Left colon (tissue), 2 donors: ENCODE results near the gene THRB. TPM values are rescaled to one million over a fixed set of nuclear protein-coding genes. Genes with fewer than 3 reads are reported as not detected.

Experiments used
- ATAC-seq: fragments of 200-7000 bp; cut with Tn5 transposase; one replicate; pipeline ENCODE4 v1.9.1; 2020; ENCODE audit warnings: mild to moderate bottlenecking, moderate library complexity
- DNase-seq, 2 donors: peaks; one replicate each; pipeline ENCODE4 v3.0.0-alpha.2; 2020
- intact Hi-C, 2 donors: fragments of 100-400 bp; cut with DNase I in 1 of 2; cut with micrococcal nuclease in 1 of 2; formaldehyde crosslinking; loops; one replicate each; pipeline versions ENCODE4 v1.11.2 to v1.14.0; 2022; cut with DNase I, micrococcal nuclease
- total RNA-seq, 2 donors: library from RNA; stranded (reverse); fragmentation: NEBNext Ultra II Directional; extraction: Animal tissue kit (Norgen Biotek cat#: 25700); gene quantifications; one replicate each; pipeline ENCODE4 v1.2.1, GENCODE V29; 2021
- donor health status: DM: no; HTN: no; CAD: no.
- donor health status: DM: yes; HTN: yes; CAD: no.

THRB gene
- total RNA-seq, 2 donors from 2014 or later = 26.2 to 33.7 TPM

DNA sequence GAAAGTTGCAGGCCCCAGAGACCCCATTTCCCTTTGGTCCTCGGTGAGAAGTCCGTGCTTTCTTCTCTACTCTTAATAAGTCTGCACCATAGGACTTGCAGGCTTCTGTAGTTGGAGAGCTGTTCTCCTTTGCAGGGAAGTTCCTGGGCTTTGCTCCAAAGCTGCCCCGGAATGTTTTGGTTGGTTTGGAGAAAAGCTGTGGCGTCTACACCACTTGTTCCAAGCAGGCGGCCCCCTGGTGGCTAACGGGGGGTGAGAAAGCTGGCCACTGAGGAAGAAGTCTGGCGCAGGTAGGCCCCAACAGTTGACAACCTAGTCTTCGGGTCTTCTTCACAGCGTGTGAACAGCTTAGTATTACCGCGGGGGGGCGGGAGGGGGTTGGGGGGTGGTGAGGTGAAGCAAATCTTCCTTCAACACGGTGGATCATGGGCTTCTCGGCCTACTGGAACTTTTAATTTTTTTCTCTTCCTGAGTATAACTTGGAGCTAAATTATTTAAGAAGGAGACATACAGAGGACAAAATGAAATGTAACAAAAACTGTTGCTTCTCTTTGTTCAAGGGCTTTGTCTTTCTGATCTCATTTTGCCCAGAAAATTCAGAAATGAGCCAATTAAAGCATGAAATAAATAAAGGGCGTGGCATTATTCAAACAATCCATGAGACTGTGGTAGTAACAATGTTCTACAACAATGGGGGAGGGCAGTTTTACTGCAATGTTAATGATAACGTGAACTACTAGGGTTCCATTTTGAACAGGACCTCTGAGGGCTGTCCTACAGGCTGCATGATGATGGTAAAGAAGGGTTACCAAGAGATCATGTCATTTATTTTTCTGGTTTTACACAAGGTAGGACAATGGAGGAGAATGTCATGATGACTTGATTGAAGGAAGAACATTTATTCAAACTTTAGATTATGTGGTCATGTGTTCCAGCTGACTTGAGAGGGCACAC, 2.2 kb upstream of the THRB start:
- intact Hi-C loops = loop anchor here in 1 of 2 donors (10.0 kb wide), 1 partner anchor 132 kb away; no protein-coding TSS in a partner anchor
- DNase-seq (peak; percentile 74 to 77), ATAC-seq (no peak)

DNA sequence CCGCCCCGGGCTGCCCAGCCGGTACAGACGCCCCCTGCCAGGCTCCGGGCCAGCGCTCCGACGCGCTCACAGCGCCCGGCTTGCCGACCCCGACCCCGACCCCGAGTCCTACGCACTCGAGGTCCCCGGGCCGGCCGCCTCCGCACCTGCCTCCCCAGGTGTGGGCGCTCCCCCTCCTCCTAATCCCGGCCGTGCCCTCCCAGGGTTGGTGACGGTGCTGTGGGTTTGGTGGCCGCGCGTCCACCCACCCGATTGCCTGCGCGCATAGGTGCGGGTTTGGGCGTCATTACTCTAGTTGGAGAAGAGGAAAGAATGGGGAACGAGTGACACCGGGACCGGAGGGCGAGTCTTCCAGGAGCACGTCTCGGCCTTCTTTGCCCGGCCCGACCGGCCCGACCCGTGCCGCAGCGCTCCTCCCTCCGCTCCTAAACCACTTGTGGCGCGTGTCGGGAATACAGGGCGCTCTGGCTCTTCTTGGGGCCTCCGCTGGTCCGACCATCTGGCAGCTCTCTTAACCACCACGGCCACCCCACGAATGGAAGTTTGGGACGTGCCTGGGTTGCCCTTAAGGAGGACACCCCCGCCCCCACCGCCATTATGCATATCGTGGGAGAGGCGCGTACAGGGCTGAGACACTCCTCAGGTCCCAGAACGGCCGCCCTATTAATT, 810 bp upstream of the THRB start:
- intact Hi-C loops = loop anchor here in 1 of 2 donors (10.0 kb wide), 1 partner anchor 131 kb away; no protein-coding TSS in a partner anchor
- peak; percentile 65 to 74 for DNase-seq
- peak; percentile 62 for ATAC-seq

DNA sequence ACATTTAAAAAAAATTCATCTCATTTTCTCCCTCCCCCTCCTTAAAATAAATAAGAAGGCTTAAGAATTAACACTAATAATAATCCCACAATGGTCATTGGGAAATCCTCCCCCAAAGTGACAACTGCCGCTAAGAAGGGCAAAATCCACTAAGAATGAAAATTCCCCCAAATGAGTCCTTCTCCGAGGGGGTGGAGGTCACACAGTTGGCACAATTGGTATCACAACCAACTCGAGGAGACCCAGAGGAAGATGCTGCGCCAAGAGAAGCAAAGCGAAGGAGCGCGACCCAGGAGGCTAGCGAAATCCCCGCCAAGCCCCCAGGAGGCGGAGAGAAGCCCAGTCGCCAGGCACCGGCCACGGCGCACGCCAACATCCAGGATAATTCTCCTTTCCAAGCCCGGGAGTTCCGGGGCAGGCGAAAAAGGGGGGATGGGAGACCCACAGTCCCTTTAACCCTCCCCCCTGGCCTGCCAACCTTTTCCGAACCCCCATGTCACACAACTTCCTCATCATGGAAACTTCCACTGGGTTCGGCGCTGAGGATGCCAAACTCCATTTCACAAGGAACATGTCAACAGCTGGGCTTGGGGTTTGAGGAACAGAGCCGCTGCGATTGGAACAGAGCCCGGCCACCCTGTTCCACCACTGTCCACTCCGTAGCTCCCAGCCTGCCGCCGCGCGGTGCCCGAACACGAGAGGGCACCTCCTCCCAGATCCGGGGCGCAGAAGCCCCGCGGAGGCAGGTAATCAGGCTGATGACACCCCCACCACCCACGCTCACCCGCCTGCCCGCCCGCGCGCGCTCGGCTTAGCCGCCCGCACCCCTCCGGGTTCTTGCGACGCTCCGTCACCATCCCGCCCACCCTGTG, 668 bp downstream of the THRB start:
- peak; percentile 73 to 74 for DNase-seq
- intact Hi-C loops = loop anchor here in 1 of 2 donors (10.0 kb wide), 1 partner anchor 129 kb away; no protein-coding TSS in a partner anchor
- ATAC-seq = peak; percentile 51

DNA sequence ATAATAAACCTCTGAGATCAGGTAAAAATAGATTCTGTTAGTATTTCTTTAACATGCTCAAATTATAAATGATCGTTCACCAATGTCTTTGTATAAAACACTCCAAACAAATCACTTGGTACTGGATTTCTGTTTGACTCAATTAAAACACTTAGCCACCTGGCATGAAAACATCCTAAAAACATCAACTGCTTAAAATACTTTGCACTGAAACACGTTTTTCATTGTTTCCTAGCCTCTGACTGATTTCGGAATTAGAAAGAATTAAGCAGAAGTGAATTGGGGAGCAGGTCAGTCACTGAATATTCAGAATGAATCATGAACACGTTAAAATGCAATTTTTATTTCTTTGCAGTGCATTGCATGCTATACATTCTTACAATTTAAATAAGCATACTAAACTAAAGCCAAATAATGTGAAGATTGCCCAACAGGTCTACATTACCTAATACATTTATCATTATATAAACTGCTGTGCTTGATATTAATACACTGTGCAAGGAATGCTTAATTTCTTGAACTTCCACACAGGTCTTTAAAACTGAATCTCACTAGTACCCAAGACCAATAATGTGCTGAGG, 1.6 kb downstream of the THRB start:
- intact Hi-C loops = loop anchor here in 1 of 2 donors (10.0 kb wide), 1 partner anchor 128 kb away; no protein-coding TSS in a partner anchor
- no peak for ATAC-seq
- no peak for DNase-seq

DNA sequence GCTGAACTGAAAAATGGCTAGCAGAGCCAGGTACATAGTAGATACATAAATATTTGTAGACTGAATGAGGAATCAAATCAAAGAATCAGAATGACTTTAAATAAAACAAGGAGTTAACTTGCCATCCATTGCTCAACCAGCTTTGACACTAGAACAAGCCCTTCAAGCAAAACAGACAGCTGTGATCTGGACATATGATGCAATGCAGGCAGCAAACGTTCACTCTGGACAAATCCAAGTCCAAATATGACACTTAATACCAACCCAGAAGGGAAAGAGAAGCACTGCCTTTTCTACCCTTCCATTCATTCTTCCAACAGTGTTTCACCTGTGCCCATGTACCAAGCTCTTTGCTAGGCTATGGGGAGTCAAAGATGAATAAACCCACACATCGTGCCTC, 4.5 kb downstream of the THRB start:
- DNase-seq = no peak
- ATAC-seq = no peak
- intact Hi-C loops = loop anchor here in 1 of 2 donors (10.0 kb wide), 1 partner anchor 125 kb away; no protein-coding TSS in a partner anchor

DNA sequence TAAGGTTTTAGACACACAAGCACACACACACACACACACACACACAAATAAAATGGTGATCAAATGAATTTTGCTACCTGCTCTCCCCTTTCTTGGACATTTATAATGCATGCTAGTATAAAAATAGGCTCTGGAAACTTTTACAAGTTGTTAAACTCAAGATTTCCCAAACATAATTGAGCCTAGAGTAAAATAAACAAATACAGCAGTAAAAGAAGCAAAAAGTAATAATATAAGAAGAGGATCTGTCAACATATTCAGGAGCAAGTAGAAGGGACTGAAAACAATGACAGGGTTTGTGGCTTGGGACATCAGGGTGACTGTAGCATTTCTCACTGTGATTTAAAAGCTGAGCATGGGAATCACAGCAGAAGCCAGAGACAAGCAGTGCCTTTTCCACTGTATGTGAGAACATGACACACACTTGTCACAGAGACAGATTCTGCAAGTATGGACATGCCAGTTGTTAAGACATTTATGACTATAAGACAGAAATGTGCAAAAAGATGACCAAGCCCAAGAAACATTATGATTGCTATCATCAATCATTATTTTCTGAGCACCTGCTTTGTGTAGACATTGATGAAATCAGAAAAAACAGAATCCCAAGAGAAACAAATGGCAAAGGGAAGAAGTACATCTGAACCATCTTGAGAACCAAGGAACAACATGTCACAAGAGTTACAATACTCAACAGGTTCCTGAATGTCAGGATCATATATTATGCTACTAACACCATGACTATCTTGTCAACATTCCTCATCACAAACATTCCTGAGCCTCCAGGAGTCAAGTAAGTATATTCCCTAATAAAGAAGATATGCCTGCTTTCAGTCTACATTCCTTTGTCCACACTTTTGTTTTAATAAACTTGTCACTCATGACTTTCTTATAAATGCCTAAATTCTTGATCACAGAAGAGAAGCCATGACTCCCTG, 7.1 kb downstream of the THRB start:
- intact Hi-C loops = loop anchor here in 1 of 2 donors (10.0 kb wide), 1 partner anchor 223 kb away; no protein-coding TSS in a partner anchor
- no peak for ATAC-seq

DNA sequence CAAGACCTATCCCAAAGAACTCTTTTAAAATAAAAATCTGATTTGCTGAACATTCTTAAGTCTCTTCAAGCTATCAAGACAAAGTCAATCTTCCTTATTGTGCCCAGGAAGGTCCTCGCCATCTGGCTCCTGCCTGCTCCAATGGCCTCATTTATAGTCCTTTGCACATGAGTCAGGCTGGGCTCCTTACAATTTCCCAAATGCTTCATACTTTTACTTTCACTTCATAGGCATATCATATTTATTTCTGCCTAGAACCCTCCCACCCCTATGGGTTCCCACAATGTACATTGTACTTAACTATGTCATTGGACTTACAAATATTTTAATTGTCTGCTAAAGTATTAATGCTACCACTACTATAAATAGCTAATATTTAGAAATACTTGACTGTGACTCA, 9.1 kb downstream of the THRB start:
- DNase-seq (peak; percentile 37 to 60), ATAC-seq (peak; percentile 96)
- intact Hi-C loops = loop anchor here in 1 of 2 donors (10.0 kb wide), 1 partner anchor 221 kb away; no protein-coding TSS in a partner anchor

More for the DNA sequence above, 7.1 kb downstream of the THRB start:
- no peak for DNase-seq

DNA sequence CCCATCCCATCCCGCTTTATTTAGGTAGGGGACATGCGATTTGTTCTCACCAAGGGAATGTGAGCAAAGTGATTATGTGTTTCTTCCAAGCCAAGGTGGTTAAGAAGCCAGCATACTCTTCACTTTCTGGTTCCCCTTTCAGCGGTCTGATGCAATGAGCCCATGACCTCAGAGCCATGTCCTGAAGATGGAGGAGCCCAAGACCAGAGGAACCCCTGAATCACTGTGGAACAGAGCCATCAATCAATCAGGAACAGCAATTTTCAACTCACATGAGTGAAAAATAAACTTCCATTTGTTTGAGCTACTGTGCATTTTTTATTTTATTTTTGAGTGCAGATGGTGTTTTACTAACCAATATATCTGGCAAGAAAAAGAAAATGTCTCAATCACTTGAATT, 10.8 kb downstream of the THRB start:
- intact Hi-C loops = loop anchor here in 1 of 2 donors (10.0 kb wide), 1 partner anchor 219 kb away; no protein-coding TSS in a partner anchor
- ATAC-seq = no peak
- no peak for DNase-seq

DNA sequence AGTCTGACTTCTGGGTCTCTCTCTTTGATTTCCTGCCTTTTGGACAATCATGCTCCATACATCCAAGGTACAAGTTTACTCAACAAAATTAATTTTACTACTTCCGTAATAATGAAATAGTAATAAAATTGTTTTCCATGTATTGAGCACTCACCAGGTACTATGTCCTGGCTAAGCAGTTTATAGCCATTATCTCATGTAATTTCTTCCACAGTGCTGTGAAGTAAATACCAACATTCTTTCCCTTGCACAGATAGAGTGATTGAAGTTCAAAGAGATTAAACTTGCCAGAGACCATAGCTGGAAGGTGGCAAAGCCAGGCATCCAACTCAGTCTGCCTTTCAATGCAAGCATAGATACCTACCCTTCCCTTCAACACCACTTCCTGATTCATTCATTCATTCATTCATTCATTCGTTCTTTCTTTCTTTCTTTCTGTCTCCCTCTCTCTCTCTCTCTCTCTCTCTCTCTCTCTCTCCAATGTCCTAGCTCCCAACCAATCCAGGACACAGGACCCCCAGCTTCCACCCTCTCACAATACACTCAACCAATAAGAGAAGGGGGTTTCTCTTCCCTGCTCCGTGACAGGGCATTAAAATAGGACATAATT, 12.4 kb downstream of the THRB start:
- DNase-seq (no peak), ATAC-seq (no peak)
- intact Hi-C loops = loop anchor here in 1 of 2 donors (10.0 kb wide), 1 partner anchor 217 kb away; no protein-coding TSS in a partner anchor

DNA sequence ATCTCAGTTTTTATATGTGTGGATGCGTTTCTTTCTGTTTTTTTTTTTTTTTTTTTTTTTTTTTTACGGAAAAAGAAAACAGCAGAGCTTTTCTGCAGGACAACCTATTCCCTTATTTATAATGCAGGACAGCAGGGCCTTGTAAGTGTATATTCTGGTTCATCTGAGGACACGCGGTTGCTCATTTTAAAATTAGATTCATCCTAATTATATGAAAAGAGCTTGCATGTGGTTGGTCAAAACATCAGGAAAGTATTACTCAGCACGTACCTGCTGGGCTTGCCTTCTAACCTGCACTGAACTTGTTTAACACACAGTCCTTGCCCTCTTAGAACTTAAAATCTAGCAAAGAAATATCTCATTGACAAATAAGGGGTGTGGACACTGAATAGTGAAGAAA, 13.5 kb downstream of the THRB start:
- no peak for ATAC-seq
- DNase-seq = no peak
- intact Hi-C loops = loop anchor here in 1 of 2 donors (10.0 kb wide), 1 partner anchor 216 kb away; no protein-coding TSS in a partner anchor

DNA sequence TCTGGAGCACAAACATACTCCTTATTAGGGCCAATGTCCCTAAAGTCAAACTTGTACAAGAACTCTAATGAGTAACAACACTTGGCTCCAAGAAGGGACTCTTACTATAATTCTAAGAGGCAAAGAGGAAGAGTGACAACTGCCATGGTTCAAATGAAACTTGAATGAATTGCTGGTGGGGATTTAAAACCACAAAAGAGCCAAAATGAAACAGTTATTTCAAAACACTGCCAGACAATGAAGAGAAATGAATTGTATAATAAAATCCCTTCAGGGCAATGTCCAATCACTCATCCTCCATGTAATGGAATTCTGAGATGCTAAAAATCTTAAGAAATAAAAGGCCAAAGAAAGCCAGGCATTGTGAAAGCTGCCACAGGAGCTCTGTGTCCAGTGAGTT, 14.2 kb downstream of the THRB start:
- ATAC-seq = no peak

DNA sequence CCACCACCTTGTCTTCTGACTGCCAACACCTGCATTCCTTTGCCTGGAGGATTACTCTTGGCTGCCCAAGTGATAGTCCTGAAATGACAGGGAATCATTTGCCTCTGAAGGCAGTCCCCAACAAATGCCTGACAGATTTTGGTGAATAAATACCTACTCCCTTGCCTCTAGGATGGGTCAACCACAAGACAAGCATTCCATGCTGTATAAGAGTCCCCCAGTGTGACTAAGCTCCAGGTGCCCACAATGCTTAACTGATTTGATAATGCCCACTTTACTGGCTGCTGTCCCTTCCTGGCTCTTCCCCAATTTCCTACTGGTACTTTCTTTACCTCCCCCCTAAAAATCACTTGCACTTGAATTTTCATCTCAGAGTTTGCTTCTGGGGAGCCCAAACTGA, 14.8 kb downstream of the THRB start:
- intact Hi-C loops = loop anchor here in 1 of 2 donors (10.0 kb wide), 1 partner anchor 215 kb away; no protein-coding TSS in a partner anchor

More for the DNA sequence above, 14.2 kb downstream of the THRB start:
- no peak for DNase-seq
- intact Hi-C loops = loop anchor here in 1 of 2 donors (10.0 kb wide), 1 partner anchor 216 kb away; no protein-coding TSS in a partner anchor

DNA sequence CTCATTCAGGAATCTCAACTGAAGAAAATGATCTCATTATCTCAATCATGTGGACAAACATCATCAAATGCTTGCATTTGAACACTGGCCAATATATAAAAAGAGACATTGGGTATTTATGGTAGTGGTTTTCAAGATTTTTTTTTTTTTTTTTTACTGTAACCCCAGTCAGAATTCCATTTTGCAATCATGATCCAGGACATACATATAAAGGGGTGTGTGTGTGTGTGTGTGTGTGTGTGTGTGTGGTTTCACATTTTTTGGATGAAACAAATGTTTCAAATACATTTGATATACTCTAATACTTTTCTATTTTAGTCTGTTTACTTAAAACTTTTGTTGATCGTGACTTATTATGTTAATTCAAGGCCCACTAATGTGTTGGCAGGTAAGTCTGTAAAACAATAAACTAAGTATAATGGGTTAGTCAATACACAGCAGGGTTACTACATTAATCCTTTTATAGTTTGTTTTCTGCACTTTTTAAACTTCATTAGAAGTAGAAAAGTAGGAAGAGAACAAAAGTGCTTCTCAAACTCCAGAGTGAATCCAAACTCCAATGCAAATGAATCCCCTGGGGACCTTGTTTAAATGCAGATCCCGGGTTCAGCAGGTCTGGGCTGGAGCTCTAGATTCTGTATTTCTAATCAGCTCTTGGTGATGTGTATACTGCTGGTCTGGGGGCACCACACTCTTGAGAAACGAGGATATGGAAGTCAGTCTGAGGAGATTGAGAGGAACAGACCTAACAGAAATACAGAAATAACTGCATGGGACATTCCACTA, 17.6 kb downstream of the THRB start:
- intact Hi-C loops = no loop called here
- ATAC-seq (no peak), DNase-seq (no peak)

More for the DNA sequence above, 14.8 kb downstream of the THRB start:
- no peak for DNase-seq
- ATAC-seq = no peak

DNA sequence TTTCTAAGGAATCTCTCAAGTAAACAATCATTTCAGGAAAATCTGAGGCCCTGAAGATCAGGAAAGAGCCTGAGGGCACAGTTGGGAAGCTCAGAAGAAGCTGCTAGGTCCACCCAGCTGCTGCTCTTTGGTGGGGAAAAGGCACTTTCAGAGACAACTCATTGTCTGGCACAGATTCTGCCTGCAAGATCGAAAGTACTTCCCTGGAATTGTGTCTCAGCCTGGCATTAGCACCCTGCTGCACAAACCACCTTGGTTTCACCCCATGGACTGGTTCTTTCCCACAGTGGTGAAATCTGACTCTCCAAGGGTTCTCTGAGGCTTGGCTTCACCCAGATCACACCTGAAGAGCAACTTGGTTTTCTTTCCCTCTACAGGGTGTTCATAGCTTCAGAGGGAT, 18.7 kb downstream of the THRB start:
- intact Hi-C loops = no loop called here
- DNase-seq (no peak), ATAC-seq (no peak)

DNA sequence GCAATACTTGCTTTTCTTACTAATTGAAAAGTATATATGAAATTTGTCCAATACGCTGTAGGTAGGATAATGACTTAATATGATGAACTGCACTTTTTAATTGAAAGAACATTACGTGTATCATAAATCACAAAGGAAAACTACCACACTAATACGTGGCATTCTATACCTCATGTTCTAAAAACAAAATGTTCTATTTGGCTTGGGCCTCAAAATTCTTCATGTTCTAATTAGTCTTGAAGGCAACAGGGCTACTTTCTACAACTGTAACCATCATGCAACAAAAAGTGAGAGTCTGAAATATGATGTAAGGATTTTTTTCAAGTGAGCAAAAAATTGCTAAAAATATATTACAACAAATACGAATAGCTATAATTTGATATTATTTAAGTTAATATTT, 19.8 kb downstream of the THRB start:
- no peak for DNase-seq
- intact Hi-C loops = no loop called here

DNA sequence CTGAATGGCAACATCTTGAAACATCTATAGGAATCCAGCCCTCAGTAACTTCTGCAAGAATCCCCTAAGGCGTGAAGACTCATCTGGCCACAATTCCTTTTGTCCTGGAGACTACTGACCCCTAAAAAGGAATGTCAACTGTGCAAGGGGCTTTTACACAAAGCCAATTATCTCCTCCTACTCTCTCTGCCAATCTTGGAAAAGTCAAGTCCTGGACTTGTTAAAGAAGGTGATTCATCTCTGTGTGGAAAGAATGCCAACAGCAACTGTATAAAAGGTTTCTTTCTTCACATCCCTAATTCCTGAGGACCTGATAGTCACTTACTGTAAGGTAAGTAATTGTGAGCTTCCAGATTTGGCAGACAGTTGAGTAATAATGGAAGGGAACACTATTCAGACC, 22.3 kb downstream of the THRB start:
- no peak for ATAC-seq
- intact Hi-C loops = no loop called here
- no peak for DNase-seq

More for the DNA sequence above, 19.8 kb downstream of the THRB start:
- no peak for ATAC-seq
